Neutrophil (primary cell): ENCODE data around the gene HSPA5.

Source experiments
- H3K27ac ChIP-seq: fragments of 200-600 bp; sonication (generic); 2 replicates; pipeline ENCODE4 v1.5.1; 2016; ENCODE audit warnings: mild to moderate bottlenecking, moderate library complexity
- H3K27me3 ChIP-seq: fragments of 200-600 bp; sonication (generic); 2 replicates; pipeline ENCODE4 v1.6.0; 2016; ENCODE audit warnings: mild to moderate bottlenecking
- H3K36me3 ChIP-seq: fragments of 200-600 bp; sonication (generic); 2 replicates; pipeline ENCODE4 v1.5.1; 2017
- H3K4me1 ChIP-seq, 2 experiments: fragments of 200-600 bp in 1 of 2; sonication (generic) in 1 of 2; 1 replicate in 1 of 2; 2 replicates in 1 of 2; pipeline versions ENCODE4 v1.5.1 to v1.6.1; 2013 to 2016; ENCODE audit warnings: low read depth in 1 of 2, low read length in 1 of 2, mild to moderate bottlenecking in 1 of 2, moderate library complexity in 1 of 2; ENCODE audit not compliant: control insufficient read depth in 1 of 2, insufficient read depth in 1 of 2
- H3K4me3 ChIP-seq, 2 experiments: fragments of 200-600 bp in 1 of 2; sonication (generic) in 1 of 2; 1 replicate in 1 of 2; 2 replicates in 1 of 2; pipeline ENCODE4 v1.5.1; 2013 to 2016; ENCODE audit warnings: low read depth in 1 of 2, low read length in 1 of 2, mild to moderate bottlenecking in 1 of 2, moderate library complexity in 1 of 2
- H3K9me3 ChIP-seq: fragments of 200-600 bp; sonication (generic); 2 replicates; pipeline ENCODE4 v1.5.1; 2016
- CTCF ChIP-seq: fragments of 200-600 bp; sonication (generic); IDR thresholded peaks from 2 replicates; pipeline ENCODE4 v1.5.1; 2016; ENCODE audit warnings: antibody characterized with exemption

HSPA5 gene

GRCh38 chr9:125254231-125254630 is 13.1 kb upstream of the HSPA5 start:
- Histone ChIP-seq H3K4me3 (no peak overlapping the region), H3K27ac (no peak overlapping the region), H3K9me3 (no peaks in the 10 kb centered on the region), H3K4me1 (peaks cover 23 to 27% of the 10 kb centered on the region in 2 experiments), H3K36me3 (no peaks in the 10 kb centered on the region), H3K27me3 (no peaks in the 10 kb centered on the region)
- no peak for TF ChIP-seq CTCF

- no peaks in the 10 kb centered on the region for H3K9me3 ChIP-seq
- H3K4me3 ChIP-seq = no peak overlapping the region
- no peaks in the 10 kb centered on the region for H3K27me3 ChIP-seq
- H3K4me1 ChIP-seq = peaks cover 21 to 28% of the 10 kb centered on the region in 2 experiments
- TF ChIP-seq CTCF = no peak
- no peaks in the 10 kb centered on the region for H3K36me3 ChIP-seq
- H3K27ac ChIP-seq = no peak overlapping the region
Observed at GRCh38 chr9:125246261-125246667, 5.1 kb upstream of the HSPA5 start.

GRCh38 chr9:125243792-125244260 is 2.7 kb upstream of the HSPA5 start:
- peaks cover 39 to 50% of the 10 kb centered on the region in 2 experiments for H3K4me1 ChIP-seq
- no peaks in the 10 kb centered on the region for H3K9me3 ChIP-seq
- H3K27ac ChIP-seq = peak overlapping the region; percentile 97
- H3K27me3 ChIP-seq = no peaks in the 10 kb centered on the region
- H3K36me3 ChIP-seq = peaks cover 11% of the 10 kb centered on the region
- no peak for TF ChIP-seq CTCF
- no peak overlapping the region for H3K4me3 ChIP-seq

- H3K36me3 ChIP-seq = peaks cover 28% of the 10 kb centered on the region
- H3K4me1 ChIP-seq = peaks cover 45 to 59% of the 10 kb centered on the region in 2 experiments
- no peaks in the 10 kb centered on the region for H3K27me3 ChIP-seq
- H3K9me3 ChIP-seq = no peaks in the 10 kb centered on the region
- TF ChIP-seq CTCF = no peak
- H3K4me3 ChIP-seq = peak overlapping the region; percentile 92 to 99
- peak overlapping the region; percentile 97 for H3K27ac ChIP-seq
Observed at GRCh38 chr9:125241863-125242739, 958 bp upstream of the HSPA5 start.

- Histone ChIP-seq H3K27me3 (no peaks in the 10 kb centered on the region), H3K27ac (peak overlapping the region; percentile 97), H3K9me3 (no peaks in the 10 kb centered on the region), H3K4me1 (peaks cover 45 to 62% of the 10 kb centered on the region in 2 experiments), H3K36me3 (peaks cover 43% of the 10 kb centered on the region), H3K4me3 (peak overlapping the region; percentile 92 to 99)
- no peak for TF ChIP-seq CTCF
Observed at GRCh38 chr9:125240649-125240999, 519 bp downstream of the HSPA5 start.
